ENCODE data around the gene DVL2.
A peak's percentile ranks its signal among the peaks of the same experiment; 100 is the strongest.

DVL2 gene

GRCh38 chr17:7218166-7218565 lies 16.2 kb downstream of the DVL2 start:
- no peak for FAIRE-seq

DNA sequence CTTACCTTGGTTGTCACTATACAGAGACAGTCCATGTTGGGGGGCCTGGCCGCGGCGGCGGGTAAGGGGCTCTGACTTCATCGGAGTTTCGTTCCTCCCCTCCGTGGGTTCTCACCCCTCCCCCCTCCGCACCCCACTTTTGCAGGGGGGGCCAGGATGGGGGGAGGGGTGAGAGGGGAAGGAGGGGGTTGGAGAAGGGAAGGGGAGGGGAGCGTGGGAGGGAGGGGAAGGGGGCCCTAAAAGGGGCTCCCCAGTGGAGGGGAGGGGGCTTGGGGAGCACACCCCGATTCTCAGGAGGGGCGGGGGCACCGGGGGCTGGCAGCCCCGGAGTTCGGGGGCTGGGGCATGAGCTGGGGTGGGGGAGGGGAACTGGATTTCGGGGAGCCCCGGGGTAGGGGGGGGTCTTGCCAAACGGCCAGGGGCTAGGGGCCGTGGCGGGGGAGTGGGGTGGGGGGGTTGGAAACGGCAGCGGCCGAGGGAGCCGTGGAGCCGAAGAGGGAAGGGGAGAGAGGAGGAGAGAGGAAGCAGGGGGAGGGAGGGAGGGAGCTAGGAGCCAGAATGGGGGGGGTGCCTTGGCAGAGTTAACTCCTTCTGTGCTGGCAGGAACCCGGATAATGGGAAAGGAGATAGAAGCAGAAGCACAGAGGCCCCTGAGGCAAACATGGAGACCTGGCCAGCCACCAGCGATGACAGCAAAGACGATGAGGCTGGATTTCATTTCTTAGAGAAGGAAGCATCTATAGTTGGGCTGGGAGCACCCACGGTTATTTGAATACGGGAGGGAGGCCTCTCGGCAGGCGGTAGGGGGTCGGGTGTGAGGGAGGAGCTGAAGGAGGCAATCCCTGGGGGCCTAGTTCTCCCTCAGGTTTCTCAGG lies 17.0 kb downstream of the DVL2 start:
- FAIRE-seq: no peak

- FAIRE-seq: no peak
Observed at GRCh38 chr17:7216242-7217112, 17.8 kb downstream of the DVL2 start.

GRCh38 chr17:7215652-7216180 lies 18.6 kb downstream of the DVL2 start:
- no peak for FAIRE-seq

DNA sequence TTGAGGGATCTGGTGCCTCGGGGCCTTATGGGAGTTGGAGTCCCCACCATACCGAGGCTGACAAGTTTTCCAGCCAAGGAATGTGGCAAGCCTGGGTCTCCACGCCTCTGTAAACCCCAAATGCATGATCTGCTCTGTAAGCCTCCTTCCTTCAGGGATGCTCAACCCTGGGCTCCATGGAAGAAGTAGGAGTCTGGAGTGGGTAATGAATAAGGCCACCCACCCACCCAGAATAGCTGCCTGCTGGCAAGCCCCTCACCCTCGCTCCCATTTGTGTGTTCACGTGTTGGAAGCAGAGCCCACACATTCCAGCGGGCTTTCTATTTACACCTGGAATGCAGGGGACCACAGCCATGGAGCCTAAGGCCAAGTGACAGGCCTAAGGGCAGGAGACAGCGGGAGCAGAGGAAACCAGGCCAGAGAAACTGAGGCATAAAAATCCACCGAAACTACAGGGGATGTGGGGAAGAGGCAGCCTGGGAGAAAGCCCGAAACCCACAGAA lies 19.1 kb downstream of the DVL2 start:
- peak; percentile 91 for FAIRE-seq

- peak; percentile 98 for FAIRE-seq
Observed at GRCh38 chr17:7214300-7215135, 19.8 kb downstream of the DVL2 start.

GRCh38 chr17:7213895-7214299 lies 20.4 kb downstream of the DVL2 start:
- no peak for FAIRE-seq

GRCh38 chr17:7211491-7212273 lies 22.6 kb downstream of the DVL2 start:
- FAIRE-seq: no peak

DNA sequence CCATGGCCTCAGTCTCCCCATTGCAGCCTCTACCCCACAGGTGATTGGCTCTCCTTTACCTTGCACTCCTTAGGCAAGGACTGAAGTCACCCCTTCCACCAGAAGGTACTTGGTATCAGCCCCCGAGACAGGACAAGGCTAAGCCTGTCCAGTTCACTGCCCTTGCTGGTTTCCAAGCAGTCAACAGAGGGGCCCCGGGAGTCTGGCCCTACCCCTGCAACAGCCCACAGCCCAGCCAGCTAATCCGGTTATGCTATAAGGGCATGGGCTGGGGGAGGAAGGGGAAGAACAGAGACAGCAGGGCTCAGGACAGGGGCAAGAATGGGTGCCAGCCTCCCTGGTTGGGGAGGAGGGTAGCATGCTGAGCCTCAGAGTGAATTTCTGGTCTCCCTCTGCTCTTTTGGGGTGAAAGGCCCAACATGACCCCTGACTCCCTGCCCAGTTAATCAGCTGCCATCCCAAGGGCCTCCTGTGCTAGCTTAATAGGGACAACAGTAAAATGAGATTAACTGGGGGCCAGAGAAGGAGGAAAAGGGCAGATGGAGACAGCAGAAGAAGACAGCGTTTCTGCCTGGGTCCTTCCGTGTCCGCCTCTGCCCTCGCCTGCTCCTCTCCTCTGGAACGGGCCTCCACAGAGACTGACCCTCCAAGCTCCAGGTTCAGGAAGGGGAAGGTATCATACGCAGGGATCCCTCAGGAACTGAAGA lies 25.4 kb downstream of the DVL2 start:
- FAIRE-seq: no peak

- no peak for FAIRE-seq
Observed at GRCh38 chr17:7208027-7208571, 26.2 kb downstream of the DVL2 start.

GRCh38 chr17:7207120-7208001 lies 27.0 kb downstream of the DVL2 start:
- FAIRE-seq: no peak

DNA sequence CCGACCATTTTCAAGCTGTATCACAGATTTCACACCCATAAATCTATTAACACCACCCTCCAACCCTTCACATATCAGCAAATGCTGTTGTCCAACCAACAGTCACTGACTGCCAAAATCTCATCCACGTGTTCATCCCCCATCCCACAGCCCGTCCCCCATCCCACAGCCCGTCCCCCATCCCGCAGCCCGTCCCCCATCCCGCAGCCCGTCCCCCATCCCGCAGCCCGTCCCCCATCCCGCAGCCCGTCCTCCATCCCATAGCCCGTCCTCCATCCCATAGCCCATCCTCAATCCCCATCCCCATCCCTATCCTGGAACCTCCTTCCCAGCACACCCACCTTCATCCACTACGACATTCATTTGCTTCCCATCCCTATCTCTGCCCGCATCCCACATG lies 28.8 kb downstream of the DVL2 start:
- FAIRE-seq: no peak

DNA sequence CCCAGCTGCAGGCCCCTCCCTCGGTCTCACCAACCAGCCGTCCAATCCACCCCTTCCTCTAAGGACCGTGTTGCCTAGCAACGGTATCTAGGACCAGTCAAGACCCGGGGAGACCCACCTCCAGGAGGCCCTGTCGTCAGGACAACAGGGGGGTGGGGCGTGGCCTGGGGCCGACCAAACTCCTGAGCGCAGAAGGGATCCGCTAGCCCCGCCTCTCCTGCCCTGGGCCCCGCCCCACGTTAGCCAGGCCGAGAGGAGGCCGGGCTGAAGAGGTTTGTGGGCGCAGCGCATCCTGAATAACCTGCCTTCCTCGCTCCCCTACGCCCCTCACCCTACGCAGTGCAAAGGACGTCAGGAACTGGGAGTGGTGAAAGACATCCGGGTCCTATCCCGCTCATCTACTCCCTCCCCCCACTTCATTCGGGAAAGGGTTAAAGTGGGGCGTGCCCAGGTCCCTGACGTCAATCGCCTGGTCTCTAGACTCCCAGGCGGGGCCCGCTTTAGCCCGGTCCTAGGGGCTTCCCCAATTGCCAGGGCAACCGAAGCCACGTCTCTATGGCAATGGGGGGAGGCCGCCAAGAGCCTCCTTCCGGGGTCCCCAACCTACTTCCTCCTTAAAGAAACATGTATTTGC lies 29.4 kb downstream of the DVL2 start:
- no peak for FAIRE-seq

DNA sequence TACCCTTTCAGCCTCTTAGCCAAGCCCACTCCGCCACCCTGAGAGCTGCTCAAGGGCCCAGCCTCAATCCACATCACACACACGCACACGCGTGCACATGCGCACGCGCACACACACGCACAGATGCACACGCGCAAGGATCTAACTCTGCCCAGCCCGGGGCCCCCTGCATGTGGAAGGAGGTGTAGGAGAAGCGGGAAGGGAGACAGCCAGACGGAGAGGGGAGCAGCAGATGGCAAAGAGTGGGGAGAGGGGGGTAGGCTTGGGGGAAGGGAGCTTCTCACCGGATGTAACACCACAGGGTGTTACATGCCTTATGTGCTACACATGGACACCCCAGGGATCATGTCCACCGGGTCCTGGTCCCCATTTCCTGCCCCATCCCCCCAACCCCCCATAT lies 30.0 kb downstream of the DVL2 start:
- FAIRE-seq: no peak

- FAIRE-seq: no peak
Observed at GRCh38 chr17:7203391-7203790, 30.9 kb downstream of the DVL2 start.

DNA sequence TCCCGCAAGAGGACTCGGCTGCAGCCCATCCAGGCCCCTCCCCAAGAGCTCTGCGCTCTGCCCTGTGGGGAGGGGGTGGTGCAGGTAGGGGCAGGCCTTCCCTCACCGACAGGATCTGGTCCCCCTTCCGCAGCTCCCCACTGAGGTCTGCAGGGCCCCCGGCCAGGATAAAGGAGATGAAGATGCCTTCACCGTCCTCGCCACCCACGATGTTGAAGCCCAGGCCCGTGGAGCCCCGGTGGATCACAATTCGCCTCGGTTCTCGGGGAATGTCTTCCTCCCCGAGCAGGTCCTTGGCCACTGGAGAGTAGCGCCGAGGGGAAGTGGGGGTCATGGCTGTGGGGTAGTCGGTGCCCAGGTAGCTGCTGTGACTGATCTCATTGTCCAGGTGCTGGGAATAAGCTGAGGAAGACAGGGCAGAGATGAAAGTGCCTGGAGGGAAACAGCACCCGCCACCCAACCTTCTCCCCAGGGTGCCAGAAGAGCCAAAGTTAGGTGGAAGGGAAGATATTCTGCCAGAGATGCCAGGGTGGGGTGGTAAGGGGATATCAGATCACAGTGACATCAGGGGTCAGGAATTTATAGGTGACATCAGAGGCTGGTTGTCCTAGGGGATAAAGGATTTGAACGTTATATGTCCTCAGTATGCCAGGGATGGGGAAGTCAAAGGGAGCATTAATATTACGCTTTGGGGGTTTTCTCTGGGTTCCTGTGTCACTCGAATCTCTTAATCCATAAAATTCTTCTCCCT lies 37.5 kb downstream of the DVL2 start:
- FAIRE-seq: no peak

DNA sequence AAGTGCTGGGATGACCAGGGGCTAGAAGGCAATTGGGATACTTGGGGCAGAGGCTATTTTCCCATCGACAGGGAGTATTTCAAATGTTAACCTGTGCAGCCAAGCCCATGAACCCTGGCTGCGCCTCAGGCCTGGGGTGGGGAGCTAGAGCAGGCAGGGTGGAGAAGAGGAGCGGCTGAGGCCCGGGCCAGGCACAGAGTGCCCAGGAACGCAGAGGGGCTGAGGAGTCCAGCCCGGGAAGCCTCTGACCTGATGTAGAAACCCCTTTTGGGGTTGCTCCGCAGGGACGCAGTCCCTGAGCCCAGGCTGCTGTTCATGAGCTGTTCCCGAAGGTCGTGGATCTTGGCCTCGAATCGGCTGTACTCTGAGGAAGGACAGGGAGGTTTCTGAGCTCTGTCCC lies 38.3 kb downstream of the DVL2 start:
- FAIRE-seq: no peak

DNA sequence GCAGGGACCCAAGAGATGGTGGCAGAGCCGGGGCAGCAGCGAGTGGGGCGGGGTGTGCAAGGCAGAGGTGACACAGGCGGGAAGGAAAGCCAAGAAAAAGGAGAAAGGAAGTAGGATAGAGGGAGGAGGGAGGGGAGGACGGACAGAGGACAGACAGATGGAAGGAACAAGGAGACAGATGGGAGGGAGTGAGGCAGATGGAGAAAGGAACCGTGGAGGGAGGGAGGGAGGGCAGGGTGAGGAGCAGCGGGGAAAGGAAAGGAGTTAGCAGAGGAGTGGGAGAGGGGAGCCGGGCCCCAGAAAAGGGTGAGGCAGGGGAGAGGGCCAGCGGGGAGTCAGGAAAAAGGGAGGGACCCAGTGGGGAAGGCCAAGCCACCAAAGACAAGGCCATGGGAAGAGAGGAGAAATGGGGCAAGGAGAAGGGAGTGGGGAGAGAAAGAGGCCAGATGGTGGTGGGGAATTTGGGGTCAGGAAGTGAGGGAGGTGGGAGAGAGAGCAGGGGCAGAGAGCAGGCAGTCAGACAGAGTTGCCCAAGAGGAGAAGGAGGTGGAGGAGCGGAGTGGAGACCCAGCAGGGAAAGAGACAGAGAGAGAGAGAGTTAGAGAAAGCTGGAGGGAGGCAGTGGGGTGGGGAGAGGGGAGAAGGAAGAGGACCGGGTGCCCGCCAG lies 41.9 kb downstream of the DVL2 start:
- FAIRE-seq: no peak

Data from A204.1 (cell line).